HG03378 (cell line): ENCODE data around the gene CGGBP1.
"Not testable (repeated sequence)": the region's sequence is repeated elsewhere in the genome, so short reads cannot be mapped to it uniquely, and the experiment has no call there.

Source experiments
- ATAC-seq: cut with Tn5 transposase; IDR thresholded peaks from one replicate; pipeline ENCODE4 v1.9.1; 2021; ENCODE audit warnings: mild to moderate bottlenecking, moderate library complexity; ENCODE audit not compliant: unreplicated experiment

Gene CGGBP1

GRCh38 chr3:88034491-88035275 is 24.1 kb downstream of the CGGBP1 start:
- ATAC-seq = no peak

GRCh38 chr3:88033808-88034207 is 25.0 kb downstream of the CGGBP1 start:
- no peak for ATAC-seq

GRCh38 chr3:88033079-88033478 is 25.7 kb downstream of the CGGBP1 start:
- ATAC-seq = no peak

DNA sequence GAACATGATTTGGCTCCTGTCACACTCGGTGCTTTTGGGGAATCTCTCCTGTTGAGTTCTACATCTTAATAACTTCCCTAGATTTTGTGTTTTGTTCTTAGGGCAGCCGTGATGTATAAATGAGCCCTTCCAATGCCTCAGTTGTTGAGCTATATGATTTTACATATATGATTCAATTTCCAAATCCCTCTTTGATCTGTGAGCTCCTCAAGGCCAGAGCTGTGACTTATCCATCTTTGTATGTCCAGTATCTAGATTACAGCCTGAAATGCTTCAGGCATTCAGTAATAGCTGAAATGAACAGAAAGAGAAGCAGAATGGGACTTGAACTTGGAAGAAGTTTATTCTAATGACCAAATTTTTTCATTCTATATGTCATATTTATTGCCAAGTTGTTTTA is 26.6 kb downstream of the CGGBP1 start:
- ATAC-seq = no peak

GRCh38 chr3:88031642-88032077 is 27.1 kb downstream of the CGGBP1 start:
- peak; percentile 91 for ATAC-seq

DNA sequence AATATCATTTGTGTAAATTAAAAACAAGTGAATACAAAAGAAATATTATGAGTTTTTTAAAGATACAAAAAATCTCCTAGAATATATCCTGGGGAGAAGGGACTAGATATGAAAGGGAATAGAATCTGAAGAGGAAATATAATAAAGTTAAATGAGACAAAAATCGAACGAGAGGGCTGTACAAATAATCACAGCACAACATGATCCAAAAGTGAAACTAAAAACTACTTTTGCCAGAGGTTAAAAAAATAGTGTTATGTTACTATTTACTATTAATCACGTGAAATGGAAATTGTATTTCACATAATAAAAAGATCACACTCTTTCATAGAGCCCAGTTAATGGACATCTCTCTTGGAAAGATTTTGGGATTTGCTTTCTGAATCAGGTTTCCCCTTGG is 28.6 kb downstream of the CGGBP1 start:
- no peak for ATAC-seq

DNA sequence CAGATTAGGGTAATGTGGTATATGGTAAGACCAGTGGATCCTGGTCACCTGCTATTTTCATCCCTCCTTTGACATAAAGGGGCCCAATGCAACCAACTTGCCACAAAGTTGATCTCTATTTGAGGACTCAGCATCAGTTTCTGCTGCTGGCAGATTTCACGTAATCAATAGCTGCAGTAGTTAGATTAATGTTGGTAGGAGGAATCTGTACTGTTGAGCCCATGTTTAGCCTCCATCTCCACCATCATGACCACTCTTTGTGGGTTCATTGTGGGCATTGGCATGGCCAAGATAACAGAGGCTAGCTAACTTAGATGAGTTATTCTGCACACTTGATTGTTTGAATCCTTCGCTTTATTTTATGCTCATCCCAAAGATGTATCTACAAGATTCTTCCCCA is 29.9 kb downstream of the CGGBP1 start:
- ATAC-seq = no peak

GRCh38 chr3:88025001-88025552 is 33.7 kb downstream of the CGGBP1 start:
- ATAC-seq = no peak

GRCh38 chr3:88019024-88019423 is 39.8 kb downstream of the CGGBP1 start:
- ATAC-seq = peak; percentile 99

DNA sequence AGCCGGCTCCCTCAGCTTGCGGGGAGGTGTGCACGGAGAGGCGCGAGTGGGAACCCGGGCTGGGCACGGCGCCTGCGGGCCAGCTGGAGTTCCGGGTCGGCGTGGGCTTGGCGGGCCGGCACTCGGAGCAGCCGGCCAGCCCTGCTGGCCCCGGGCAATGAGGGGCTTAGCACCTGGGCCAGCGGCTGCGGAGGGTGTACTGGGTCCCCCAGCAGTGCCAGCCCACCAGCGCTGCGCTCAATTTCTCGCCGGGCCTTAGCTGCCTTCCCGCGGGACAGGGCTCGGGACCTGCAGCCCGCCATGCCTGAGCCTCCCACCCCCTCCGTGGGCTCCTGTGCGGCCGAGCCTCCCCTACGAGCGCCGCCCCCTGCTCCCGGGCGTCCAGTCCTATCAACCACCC is 43.1 kb downstream of the CGGBP1 start:
- ATAC-seq = not testable (repeated sequence)

GRCh38 chr3:88013592-88013991 is 45.2 kb downstream of the CGGBP1 start:
- ATAC-seq = no peak

GRCh38 chr3:88010810-88011209 is 48.0 kb downstream of the CGGBP1 start:
- ATAC-seq = no peak

DNA sequence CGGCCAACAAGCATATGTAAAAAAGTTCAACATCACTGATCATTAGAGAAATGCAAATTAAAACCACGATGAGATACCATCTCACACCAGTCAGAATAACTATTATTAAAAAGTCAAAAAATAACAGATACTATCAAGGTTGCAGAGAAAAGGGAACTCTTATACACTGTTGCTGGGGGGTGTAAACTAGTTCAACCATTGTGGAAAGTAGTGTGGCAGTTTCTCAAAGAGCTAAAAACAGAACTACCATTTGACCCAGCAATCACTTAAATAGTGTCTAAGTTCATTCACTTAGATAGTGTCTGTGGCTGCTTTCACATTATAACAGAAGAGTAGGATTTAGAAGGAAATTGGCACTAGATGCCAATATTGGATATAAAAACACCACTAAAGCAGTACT is 49.7 kb downstream of the CGGBP1 start:
- ATAC-seq = peak; percentile 48

DNA sequence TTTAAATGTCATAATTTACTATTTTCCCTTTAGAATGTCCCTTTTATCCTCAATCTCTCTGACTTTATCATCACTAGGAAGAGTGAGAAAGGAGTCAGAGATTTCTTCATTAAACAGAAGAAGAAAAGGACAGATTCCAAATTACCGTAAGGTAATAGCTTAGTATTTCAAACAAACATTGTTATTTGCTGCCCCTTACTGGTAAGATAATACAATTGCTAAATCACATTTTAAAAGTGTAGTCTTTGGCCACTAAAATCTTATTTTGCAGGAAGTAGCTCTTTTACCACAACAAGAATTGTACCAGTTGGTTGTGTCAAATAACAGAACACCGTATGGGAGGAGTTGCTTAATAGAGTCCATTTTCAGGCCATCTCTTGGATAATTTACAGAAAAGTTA is 53.7 kb downstream of the CGGBP1 start:
- peak; percentile 67 for ATAC-seq

GRCh38 chr3:88003115-88003755 is 55.6 kb downstream of the CGGBP1 start:
- no peak for ATAC-seq

GRCh38 chr3:88002448-88002847 is 56.4 kb downstream of the CGGBP1 start:
- no peak for ATAC-seq
